Fibroblast of villous mesenchyme (primary cell): ENCODE measurements around the gene CXorf66. TPM values are rescaled to one million over a fixed set of nuclear protein-coding genes. Genes with fewer than 3 reads are reported as not detected.

Source experiments
- DNase-seq: peaks from one replicate; pipeline ENCODE4 v3.0.0-alpha.2; 2010; ENCODE audit warnings: low read depth
- H3K4me3 ChIP-seq: 2 replicates; pipeline ENCODE4 v1.5.1; 2011; ENCODE audit warnings: low read depth, mild to moderate bottlenecking, low read length
- CTCF ChIP-seq: IDR thresholded peaks from 2 replicates; pipeline ENCODE4 v1.5.1; 2012; ENCODE audit warnings: low read depth, mild to moderate bottlenecking, low read length; ENCODE audit not compliant: insufficient read depth
- total RNA-seq: library from RNA; depleted of rRNA; stranded (reverse); fragments of >200 nt; gene quantifications from 2 replicates; pipeline ENCODE4 v1.2.3, GENCODE V29; 2012

CXorf66 gene
- total RNA-seq, 1 donor = not detected

- no peak for DNase-seq
- H3K4me3 ChIP-seq = no peak overlapping the region
- TF ChIP-seq CTCF = no peak
Measured at GRCh38 chrX:139936259-139936658, 29.1 kb downstream of the CXorf66 start.

- H3K4me3 ChIP-seq = peak overlapping the region; percentile 72
- no peak for DNase-seq
- TF ChIP-seq CTCF = no peak
Measured at GRCh38 chrX:139933904-139934303, 31.4 kb downstream of the CXorf66 start.

GRCh38 chrX:139932901-139933796 is 32.2 kb downstream of the CXorf66 start, which contains the start of gene ATP11C:
TSS of gene ATP11C (minus strand) at chrX:139933053. CDS start at chrX:139932042, 1,011 bp downstream.
- TF ChIP-seq CTCF = no peak
- H3K4me3 ChIP-seq = peak within 1 kb of the TSS; percentile 72
- DNase-seq = peak; percentile 87

- DNase-seq = peak; percentile 39
- H3K4me3 ChIP-seq = peak overlapping the region; percentile 72
- TF ChIP-seq CTCF = no peak
Measured at GRCh38 chrX:139932073-139932900, 33.0 kb downstream of the CXorf66 start.

- H3K4me3 ChIP-seq = peak overlapping the region; percentile 72
- no peak for DNase-seq
- TF ChIP-seq CTCF = no peak
Measured at GRCh38 chrX:139931646-139932072, 33.7 kb downstream of the CXorf66 start.

- DNase-seq = peak; percentile 11
- no peak for TF ChIP-seq CTCF
- peak overlapping the region; percentile 72 for H3K4me3 ChIP-seq
Measured at GRCh38 chrX:139930916-139931645, 34.2 kb downstream of the CXorf66 start.
